Calu3 (cell line): ENCODE data around the gene DENND5B. TPM values are rescaled to one million over a fixed set of nuclear protein-coding genes. Genes with fewer than 3 reads are reported as not detected.
"Not testable (repeated sequence)": the region's sequence is repeated elsewhere in the genome, so short reads cannot be mapped to it uniquely, and the experiment has no call there.

Experiments
- BruUV-seq: library from RNA; stranded (reverse); fragments of 400-500 nt; replicated peaks from 2 replicates; lab custom pipeline; 2021; lab: Mats Ljungman, UMichigan
- CTCF ChIA-PET: fragments of 300-600 bp; sonication (Branson Sonifier 250); formaldehyde crosslinking; loops from one replicate; lab custom pipeline; 2022; ENCODE audit warnings: antibody characterized with exemption; lab: Charles Lee
- DNase-seq: peaks from one replicate; pipeline ENCODE4 v3.0.0; 2022
- H3K27ac Mint-ChIP-seq: one replicate; pipeline ENCODE4 v1.8.0; 2022; ENCODE audit warnings: mixed read lengths; ENCODE audit not compliant: unreplicated experiment
- H3K27me3 Mint-ChIP-seq: one replicate; pipeline ENCODE4 v1.8.0; 2022; ENCODE audit warnings: mixed read lengths; ENCODE audit not compliant: unreplicated experiment
- H3K36me3 Mint-ChIP-seq: one replicate; pipeline ENCODE4 v1.8.0; 2022; ENCODE audit warnings: mild to moderate bottlenecking, moderate library complexity, mixed read lengths; ENCODE audit not compliant: insufficient read depth, unreplicated experiment
- H3K4me1 Mint-ChIP-seq: one replicate; pipeline ENCODE4 v1.8.0; 2022; ENCODE audit warnings: mild to moderate bottlenecking, low read depth, mixed read lengths; ENCODE audit not compliant: unreplicated experiment
- H3K4me3 Mint-ChIP-seq: one replicate; pipeline ENCODE4 v1.8.0; 2022; ENCODE audit warnings: mild to moderate bottlenecking, low read depth, moderate library complexity, mixed read lengths; ENCODE audit not compliant: unreplicated experiment
- H3K9me3 Mint-ChIP-seq: one replicate; pipeline ENCODE4 v1.8.0; 2022; ENCODE audit warnings: low read depth, mixed read lengths; ENCODE audit not compliant: unreplicated experiment
- intact Hi-C: fragments of 100-400 bp; cut with micrococcal nuclease; formaldehyde crosslinking; loops from one replicate; pipeline ENCODE4 v1.10.0; 2022; ENCODE audit not compliant: unreplicated experiment
- total RNA-seq: library from RNA; stranded (reverse); gene quantifications from 2 replicates; pipeline ENCODE4 v1.2.3, GENCODE V29; 2022
- TF ChIP-seq, protein P1 (sequence below): fragments of 200-600 bp; IDR thresholded peaks from one replicate; pipeline ENCODE4 v1.8.0; 2022; ENCODE audit warnings: antibody characterized with exemption; ENCODE audit not compliant: unreplicated experiment

Gene DENND5B
- total RNA-seq, 1 experiment from 2014 or later, result 10.2 TPM

DNA sequence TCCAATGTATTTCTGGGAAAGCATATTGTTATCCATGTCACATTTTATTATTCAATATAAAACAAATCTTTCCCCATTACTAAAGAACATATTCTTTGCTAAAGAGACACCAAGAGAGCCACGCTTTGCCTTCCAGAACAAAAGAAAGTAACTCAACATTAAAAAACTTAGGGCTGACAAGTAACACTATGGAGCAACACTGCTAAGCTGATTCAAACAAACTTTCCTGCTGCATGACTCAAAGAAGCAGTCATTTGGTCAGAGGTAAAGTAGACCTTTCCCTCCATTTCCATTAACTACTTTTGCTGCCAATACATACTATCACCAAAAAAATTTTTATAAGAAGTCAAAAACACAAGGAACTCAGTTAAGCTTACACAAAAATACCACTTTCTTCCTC is 83.0 kb downstream of the DENND5B start:
- TF ChIP-seq, protein P1, sequence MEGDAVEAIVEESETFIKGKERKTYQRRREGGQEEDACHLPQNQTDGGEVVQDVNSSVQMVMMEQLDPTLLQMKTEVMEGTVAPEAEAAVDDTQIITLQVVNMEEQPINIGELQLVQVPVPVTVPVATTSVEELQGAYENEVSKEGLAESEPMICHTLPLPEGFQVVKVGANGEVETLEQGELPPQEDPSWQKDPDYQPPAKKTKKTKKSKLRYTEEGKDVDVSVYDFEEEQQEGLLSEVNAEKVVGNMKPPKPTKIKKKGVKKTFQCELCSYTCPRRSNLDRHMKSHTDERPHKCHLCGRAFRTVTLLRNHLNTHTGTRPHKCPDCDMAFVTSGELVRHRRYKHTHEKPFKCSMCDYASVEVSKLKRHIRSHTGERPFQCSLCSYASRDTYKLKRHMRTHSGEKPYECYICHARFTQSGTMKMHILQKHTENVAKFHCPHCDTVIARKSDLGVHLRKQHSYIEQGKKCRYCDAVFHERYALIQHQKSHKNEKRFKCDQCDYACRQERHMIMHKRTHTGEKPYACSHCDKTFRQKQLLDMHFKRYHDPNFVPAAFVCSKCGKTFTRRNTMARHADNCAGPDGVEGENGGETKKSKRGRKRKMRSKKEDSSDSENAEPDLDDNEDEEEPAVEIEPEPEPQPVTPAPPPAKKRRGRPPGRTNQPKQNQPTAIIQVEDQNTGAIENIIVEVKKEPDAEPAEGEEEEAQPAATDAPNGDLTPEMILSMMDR, result no peak
- no peak overlapping the region for H3K4me3 Mint-ChIP-seq
- no peaks in the 10 kb centered on the region for H3K36me3 Mint-ChIP-seq
- BruUV-seq, result no TSS peak
- intact Hi-C loops, result no loop called here
- H3K27ac Mint-ChIP-seq, result no peak overlapping the region
- no peaks in the 10 kb centered on the region for H3K9me3 Mint-ChIP-seq
- CTCF ChIA-PET, result no interaction called here
- no peaks in the 10 kb centered on the region for H3K27me3 Mint-ChIP-seq
- DNase-seq, result no peak
- H3K4me1 Mint-ChIP-seq, result peaks cover 12% of the 10 kb centered on the region

GRCh38 chr12:31506515-31507306 is 84.2 kb downstream of the DENND5B start:
- intact Hi-C loops, result no loop called here
- Mint-ChIP-seq H3K27ac (no peak overlapping the region), H3K36me3 (no peaks in the 10 kb centered on the region), H3K9me3 (no peaks in the 10 kb centered on the region), H3K4me3 (no peak overlapping the region), H3K4me1 (peaks cover 17% of the 10 kb centered on the region), H3K27me3 (no peaks in the 10 kb centered on the region)
- no TSS peak for BruUV-seq
- TF ChIP-seq, protein P1, result no peak
- DNase-seq, result no peak
- CTCF ChIA-PET, result no interaction called here

GRCh38 chr12:31504625-31505222 is 86.2 kb downstream of the DENND5B start:
- CTCF ChIA-PET, result interaction anchor here (0.7 kb wide), 1 partner anchor 560 kb away, joined by 3 read pairs; no protein-coding TSS in a partner anchor
- no TSS peak for BruUV-seq
- Mint-ChIP-seq H3K36me3 (no peaks in the 10 kb centered on the region), H3K4me3 (no peak overlapping the region), H3K4me1 (peaks cover 19% of the 10 kb centered on the region), H3K9me3 (no peaks in the 10 kb centered on the region), H3K27ac (no peak overlapping the region), H3K27me3 (no peaks in the 10 kb centered on the region)
- TF ChIP-seq, protein P1, result no peak
- no peak for DNase-seq
- intact Hi-C loops, result no loop called here

DNA sequence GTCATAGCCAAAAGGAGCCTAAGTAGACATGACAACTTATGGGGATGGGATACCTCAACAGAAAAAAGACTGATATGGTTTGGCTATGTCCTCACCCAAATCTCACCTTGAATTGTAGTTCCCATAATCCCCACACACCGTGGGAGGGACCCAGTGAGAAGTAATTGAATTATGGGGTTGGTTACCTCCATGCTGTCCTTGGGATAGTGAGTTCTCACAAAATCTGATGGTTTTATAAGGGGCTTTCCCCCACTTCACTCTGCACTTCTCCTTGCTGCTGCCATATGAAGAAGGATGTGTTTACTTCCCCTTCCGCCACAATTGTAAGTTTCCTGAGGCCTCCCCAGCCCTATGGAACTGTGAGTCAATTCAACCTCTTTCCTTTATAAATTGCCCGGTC is 89.9 kb downstream of the DENND5B start:
- H3K4me1 Mint-ChIP-seq, result peaks cover 41% of the 10 kb centered on the region
- intact Hi-C loops, H3K36me3 Mint-ChIP-seq, H3K4me3 Mint-ChIP-seq, DNase-seq, H3K27ac Mint-ChIP-seq, H3K9me3 Mint-ChIP-seq, BruUV-seq, H3K27me3 Mint-ChIP-seq: not testable (repeated sequence)
- CTCF ChIA-PET, result interaction anchor here (0.7 kb wide), 1 partner anchor 9 kb away, joined by 3 read pairs; no protein-coding TSS in a partner anchor
